GM12891 (cell line): ENCODE data around the gene UBE3D.

Experiments used
- DNase-seq: peaks from one replicate; pipeline ENCODE4 v3.0.0; 2011; ENCODE audit warnings: low spot score; ENCODE audit not compliant: insufficient read length
- FAIRE-seq: peaks from 2 replicates; lab custom pipeline; 2011; peaks lifted over from hg19 to GRCh38; lab: Jason Lieb, UNC
- PAX5 ChIP-seq: IDR thresholded peaks from 2 replicates; pipeline ENCODE4 v1.6.1; 2011; ENCODE audit warnings: low read length, moderate library complexity, mild to moderate bottlenecking; ENCODE audit not compliant: insufficient read depth, severe bottlenecking
- POLR2A ChIP-seq: IDR thresholded peaks from 2 replicates; pipeline ENCODE4 v1.6.1; 2011; ENCODE audit warnings: low read depth, low read length, control low read depth
- POLR2AphosphoS5 ChIP-seq: IDR thresholded peaks from 2 replicates; pipeline ENCODE4 v1.6.1; 2011; ENCODE audit warnings: low read depth, low read length, control low read depth
- POU2F2 ChIP-seq: IDR thresholded peaks from 2 replicates; pipeline ENCODE4 v1.6.1; 2011; ENCODE audit warnings: low read depth, mild to moderate bottlenecking, control low read depth, low read length, moderate library complexity
- SPI1 ChIP-seq: IDR thresholded peaks from 2 replicates; pipeline ENCODE4 v1.6.1; 2011; ENCODE audit warnings: low read depth, low read length, control low read depth
- TAF1 ChIP-seq: IDR thresholded peaks from 2 replicates; pipeline ENCODE4 v1.6.1; 2011; ENCODE audit warnings: low read depth, low read length, control low read depth

The UBE3D gene

GRCh38 chr6:83086751-83087150 is 21.1 kb upstream of the UBE3D start:
- DNase-seq: peak; percentile 28
- FAIRE-seq: peak; percentile 64
- TF ChIP-seq PAX5 (no peak), POLR2A (peak; percentile 48; the same call in 1 of the 2 replicates)

- TF ChIP-seq POU2F2 (no peak), TAF1 (no peak), POLR2AphosphoS5 (no peak), POLR2A (no peak), SPI1 (no peak), PAX5 (no peak)
- DNase-seq (no peak), FAIRE-seq (no peak)
Measured at GRCh38 chr6:83083476-83083875, 17.8 kb upstream of the UBE3D start.

GRCh38 chr6:83073615-83074014 is 8.0 kb upstream of the UBE3D start:
- FAIRE-seq: no peak
- TF ChIP-seq TAF1: no peak
- no peak for DNase-seq

GRCh38 chr6:83072726-83073125 is 7.1 kb upstream of the UBE3D start:
- no peak for FAIRE-seq
- TF ChIP-seq POLR2A (no peak), SPI1 (no peak), POU2F2 (no peak), PAX5 (no peak), POLR2AphosphoS5 (no peak), TAF1 (no peak)
- no peak for DNase-seq

- no peak for FAIRE-seq
- no peak for DNase-seq
- TF ChIP-seq PAX5 (no peak), POLR2AphosphoS5 (no peak), POU2F2 (no peak), POLR2A (no peak), SPI1 (no peak), TAF1 (no peak)
Measured at GRCh38 chr6:83071707-83072106, 6.1 kb upstream of the UBE3D start.

GRCh38 chr6:83071023-83071422 is 5.4 kb upstream of the UBE3D start:
- peak; percentile 97 for TF ChIP-seq SPI1
- TF ChIP-seq POLR2A: no peak
- no peak for TF ChIP-seq POU2F2
- FAIRE-seq (peak; percentile 70), DNase-seq (no peak)

- DNase-seq (no peak), FAIRE-seq (no peak)
- TF ChIP-seq POLR2A: no peak
- TF ChIP-seq POLR2AphosphoS5: no peak
- TF ChIP-seq SPI1: no peak
- no peak for TF ChIP-seq POU2F2
- no peak for TF ChIP-seq PAX5
- no peak for TF ChIP-seq TAF1
Measured at GRCh38 chr6:83069633-83070032, 4.0 kb upstream of the UBE3D start.

- no peak for TF ChIP-seq POLR2AphosphoS5
- TF ChIP-seq TAF1: no peak
- no peak for TF ChIP-seq PAX5
- TF ChIP-seq POU2F2: no peak
- no peak for TF ChIP-seq POLR2A
- no peak for TF ChIP-seq SPI1
- DNase-seq: no peak
- peak; percentile 68 for FAIRE-seq
Measured at GRCh38 chr6:83068616-83069015, 3.0 kb upstream of the UBE3D start.

GRCh38 chr6:83067448-83068439 is 2.1 kb upstream of the UBE3D start, which contains the start of gene DOP1A:
TSS of gene DOP1A (plus strand) at chr6:83067671. CDS start at chr6:83096978, 29,307 bp downstream.
- DNase-seq (peak; percentile 80), FAIRE-seq (peak; percentile 99)
- TF ChIP-seq PAX5 (peak; percentile 56), POLR2A (peak; percentile 64), SPI1 (peak; percentile 69), POLR2AphosphoS5 (peak; percentile 39; the same call in 1 of the 2 replicates), POU2F2 (0 out of 2 replicates have a peak, but pooled peaks have one; percentile 21), TAF1 (no peak)

GRCh38 chr6:83062225-83062624 is 3.4 kb downstream of the UBE3D start:
- no peak for TF ChIP-seq SPI1
- no peak for TF ChIP-seq POLR2AphosphoS5
- TF ChIP-seq TAF1: no peak
- no peak for TF ChIP-seq PAX5
- no peak for TF ChIP-seq POLR2A
- no peak for TF ChIP-seq POU2F2
- DNase-seq (no peak), FAIRE-seq (no peak)

- TF ChIP-seq POLR2AphosphoS5 (no peak), TAF1 (no peak), POLR2A (no peak), POU2F2 (no peak)
- no peak for FAIRE-seq
- no peak for DNase-seq
Measured at GRCh38 chr6:83061190-83061589, 4.5 kb downstream of the UBE3D start.
